ENCODE measurements around the gene USP21. TPM values are rescaled to one million over a fixed set of nuclear protein-coding genes. Genes with fewer than 3 reads are reported as not detected.
A peak's percentile ranks its signal among the peaks of the same experiment; 100 is the strongest.

The USP21 gene
- total and polyA plus RNA-seq, 2 of the 13 experiments (the other 11 are each of a cell fraction or from before 2014, with no cell fraction given): 10.1 to 33.1 TPM

GRCh38 chr1:161159087-161159912 lies at the start of gene USP21 (continued):
- peak; percentile 100 for TF ChIP-seq THAP9 (CRISPR knock-in tag; IDR thresholded peaks at IDR 0.05; ENCODE audit: borderline replicate concordance)
- no peak for TF ChIP-seq ZSCAN22 (CRISPR knock-in tag; IDR thresholded peaks at IDR 0.05)
- peak; percentile 74 for TF ChIP-seq POLR2AphosphoS5 (IDR thresholded peaks at IDR 0.05; ENCODE audit: low read depth, low read length)
- TF ChIP-seq IKZF4 (CRISPR knock-in tag; IDR thresholded peaks at IDR 0.05; ENCODE audit: borderline replicate concordance, low read depth, not compliant biosample characterization): no peak
- no peak for TF ChIP-seq RNF219 (CRISPR knock-in tag; IDR thresholded peaks at IDR 0.05)
- no peak for TF ChIP-seq ATF7 (IDR thresholded peaks at IDR 0.05)
- TF ChIP-seq ATF7 (CRISPR knock-in tag; IDR thresholded peaks at IDR 0.05): peak; percentile 49; the same call in 1 of the 2 replicates
- TF ChIP-seq PHF20 (CRISPR knock-in tag; IDR thresholded peaks at IDR 0.05): peak; percentile 55
- 0 out of 2 replicates have a peak, but pooled peaks have one; percentile 39 for TF ChIP-seq ZNF276 (CRISPR knock-in tag; IDR thresholded peaks at IDR 0.05; ENCODE audit: low read depth)
- no peak for TF ChIP-seq DPF2 (CRISPR knock-in tag; IDR thresholded peaks at IDR 0.05; ENCODE audit: borderline replicate concordance, low read depth)
- peak; percentile 54 for TF ChIP-seq HNF1B (CRISPR knock-in tag; IDR thresholded peaks at IDR 0.05)
- peak; percentile 56 for TF ChIP-seq POGZ (CRISPR knock-in tag; IDR thresholded peaks at IDR 0.05)
- TF ChIP-seq ATF1 (CRISPR knock-in tag; IDR thresholded peaks at IDR 0.05): no peak
- peak; percentile 68 for TF ChIP-seq HCFC1 (IDR thresholded peaks at IDR 0.05; ENCODE audit: low read depth, low read length)
- TF ChIP-seq SP4 (CRISPR knock-in tag; IDR thresholded peaks at IDR 0.05): peak; percentile 87
- TF ChIP-seq KMT2A (CRISPR knock-in tag; IDR thresholded peaks at IDR 0.05): no peak
- 0 out of 2 replicates have a peak, but pooled peaks have one; percentile 27 for TF ChIP-seq ZNF792 (CRISPR knock-in tag; IDR thresholded peaks at IDR 0.05)
- TF ChIP-seq ZNF556 (CRISPR knock-in tag; IDR thresholded peaks at IDR 0.05; ENCODE audit: borderline replicate concordance): no peak
- TF ChIP-seq CREB1 (IDR thresholded peaks at IDR 0.05): 0 out of 2 replicates have a peak, but pooled peaks have one; percentile 16
- TF ChIP-seq CREB1 (CRISPR knock-in tag; IDR thresholded peaks at IDR 0.05): no peak
- TF ChIP-seq FOSL2 (CRISPR knock-in tag; IDR thresholded peaks at IDR 0.05): 0 out of 2 replicates have a peak, but pooled peaks have one; percentile 3
- peak; percentile 95 for TF ChIP-seq KDM2A (CRISPR knock-in tag; IDR thresholded peaks at IDR 0.05; ENCODE audit: borderline replicate concordance, low read depth)
